K562 (cell line): Measurements from ENCODE around the gene TULP1. TPM values are rescaled to one million over a fixed set of nuclear protein-coding genes. Genes with fewer than 3 reads are reported as not detected.

Source experiments
- CCNT2 ChIP-seq: IDR thresholded peaks from 2 replicates; pipeline ENCODE4 v1.6.1; 2011; ENCODE audit warnings: borderline replicate concordance, low read depth, mild to moderate bottlenecking, moderate library complexity, mixed read lengths, low read length; ENCODE audit not compliant: insufficient read length; ENCODE audit errors: extremely low read depth
- EP400 ChIP-seq: fragments of 450-650 bp; IDR thresholded peaks from 2 replicates; pipeline ENCODE4 v1.6.1; 2017; ENCODE audit warnings: antibody characterized with exemption, mild to moderate bottlenecking, moderate library complexity
- FOXJ2 ChIP-seq: fragments of 200-800 bp; sonication (Bioruptor generic); IDR thresholded peaks from 2 replicates; pipeline ENCODE4 v1.6.1; 2016; ENCODE audit warnings: missing genetic modification characterization, missing compliant biosample characterization
- KAT2B ChIP-seq: IDR thresholded peaks from one replicate; pipeline ENCODE4 v1.6.1; 2012; ENCODE audit warnings: low read depth, mild to moderate bottlenecking, control low read depth, inconsistent platforms, low read length, moderate library complexity
- KDM1A ChIP-seq, 2 experiments: fragments of 450-650 bp; IDR thresholded peaks; 2 replicates each; pipeline ENCODE4 v1.6.1; 2016; ENCODE audit warnings: mild to moderate bottlenecking in 2 of 2
- MYC ChIP-seq, 2 experiments: fragments of 250-450 bp in 1 of 2; sonication (Bioruptor Pico) in 1 of 2; IDR thresholded peaks; 2 replicates each; pipeline versions ENCODE4 v1.5.1 to v1.6.1; 2012 to 2021; ENCODE audit warnings: low read depth in 2 of 2, borderline replicate concordance in 1 of 2, improper control_type of control experiment in 1 of 2, low read length in 1 of 2, mild to moderate bottlenecking in 1 of 2, moderate library complexity in 1 of 2
- NCOA4 ChIP-seq: fragments of 450-650 bp; IDR thresholded peaks from 2 replicates; pipeline ENCODE4 v1.6.1; 2018; ENCODE audit warnings: mild to moderate bottlenecking; ENCODE audit not compliant: partially characterized antibody
- NFE2 ChIP-seq: IDR thresholded peaks from 2 replicates; pipeline ENCODE4 v1.6.1; 2014; ENCODE audit warnings: antibody characterized with exemption, low read depth
- NFE2L1 ChIP-seq: fragments of 450-650 bp; IDR thresholded peaks from 2 replicates; pipeline ENCODE4 v1.6.1; 2016; ENCODE audit warnings: missing genetic modification characterization, low read depth, mild to moderate bottlenecking, missing compliant biosample characterization, moderate library complexity, borderline replicate concordance
- NFRKB ChIP-seq: fragments of 450-650 bp; IDR thresholded peaks from 2 replicates; pipeline ENCODE4 v1.6.1; 2016; ENCODE audit warnings: low read depth
- POLR2B ChIP-seq: fragments of 450-650 bp; IDR thresholded peaks from 2 replicates; pipeline ENCODE4 v1.6.1; 2018; ENCODE audit warnings: low read depth; ENCODE audit not compliant: partially characterized antibody
- PPARD ChIP-seq: fragments of 250-450 bp; sonication (Bioruptor Pico); IDR thresholded peaks from 2 replicates; pipeline ENCODE4 v1.8.0; 2022; ENCODE audit warnings: inconsistent platforms, mild to moderate bottlenecking, moderate library complexity
- SNRNP70 ChIP-seq: fragments of 200-400 bp; formaldehyde crosslinking; optimal IDR thresholded peaks from 2 replicates; pipeline ENCODE3; 2017; ENCODE audit warnings: low read depth, low read length
- THRA ChIP-seq: fragments of 450-650 bp; IDR thresholded peaks from 2 replicates; pipeline ENCODE4 v1.6.1; 2017; ENCODE audit warnings: mild to moderate bottlenecking, moderate library complexity
- USF2 ChIP-seq: sonication (generic); formaldehyde crosslinking; IDR thresholded peaks from 2 replicates; pipeline ENCODE4 v1.5.0; 2020; ENCODE audit warnings: missing genetic modification reagents
- ZBTB33 ChIP-seq: sonication (generic); formaldehyde crosslinking; IDR thresholded peaks from 2 replicates; pipeline ENCODE4 v1.8.1; 2023; ENCODE audit warnings: mild to moderate bottlenecking, missing genetic modification reagents
- ZC3H4 ChIP-seq: sonication (generic); formaldehyde crosslinking; IDR thresholded peaks from 2 replicates; pipeline ENCODE4 v1.9.0; 2021; ENCODE audit warnings: missing genetic modification reagents, borderline replicate concordance
- ZNF41 ChIP-seq: fragments of 250-450 bp; sonication (Bioruptor Pico); conservative IDR thresholded peaks from 2 replicates; pipeline ENCODE4 v1.4.0; 2020; ENCODE audit warnings: mild to moderate bottlenecking
- polyA plus RNA-seq, 8 experiments: library from polyadenylated mRNA; depleted of rRNA in 4 of 8; stranded (reverse) in 5 of 8; unstranded in 3 of 8; fragments of >200 nt; fragmentation: Nextera tagmentation in 2 of 8; fragmentation: Illumina TruSeq in 1 of 8; extraction: Ambion mirVana in 2 of 8; extraction: Trizol in 1 of 8; gene quantifications; 2 replicates each; pipeline versions ENCODE4 v1.2.1 to v1.2.3, GENCODE V29; 2011 to 2014; ENCODE audit warnings: inconsistent platforms in 1 of 8, missing spikeins in 1 of 8
- total RNA-seq, 7 experiments: library from RNA; depleted of rRNA in 6 of 7; stranded (reverse); fragments of >200 nt in 6 of 7; fragmentation: Illumina TruSeq in 2 of 7; extraction: Trizol in 2 of 7; gene quantifications; 2 replicates each; pipeline versions ENCODE4 v1.2.1 to v1.2.3, GENCODE V29; 2011 to 2021; ENCODE audit warnings: low replicate concordance in 1 of 7
- TF ChIP-seq, protein P1 (sequence below): IDR thresholded peaks from 2 replicates; pipeline ENCODE4 v1.6.1; 2011; ENCODE audit not compliant: insufficient read length; ENCODE audit errors: extremely low read depth
- TF ChIP-seq, protein P2 (sequence below): sonication (generic); formaldehyde crosslinking; IDR thresholded peaks from 2 replicates; pipeline ENCODE4 v1.8.1; 2022; ENCODE audit warnings: missing genetic modification reagents
- TF ChIP-seq, protein P3 (sequence below): fragments of 250-450 bp; sonication (Bioruptor Pico); IDR thresholded peaks from 2 replicates; pipeline ENCODE4 v1.9.0; 2021; ENCODE audit warnings: mild to moderate bottlenecking

TULP1 gene
- total and polyA plus RNA-seq, 9 of the 15 experiments (the other 6 are each of a cell fraction or from before 2014, with no cell fraction given) = 0.06 to 0.17 (median 0.09) TPM; not detected in 6

DNA sequence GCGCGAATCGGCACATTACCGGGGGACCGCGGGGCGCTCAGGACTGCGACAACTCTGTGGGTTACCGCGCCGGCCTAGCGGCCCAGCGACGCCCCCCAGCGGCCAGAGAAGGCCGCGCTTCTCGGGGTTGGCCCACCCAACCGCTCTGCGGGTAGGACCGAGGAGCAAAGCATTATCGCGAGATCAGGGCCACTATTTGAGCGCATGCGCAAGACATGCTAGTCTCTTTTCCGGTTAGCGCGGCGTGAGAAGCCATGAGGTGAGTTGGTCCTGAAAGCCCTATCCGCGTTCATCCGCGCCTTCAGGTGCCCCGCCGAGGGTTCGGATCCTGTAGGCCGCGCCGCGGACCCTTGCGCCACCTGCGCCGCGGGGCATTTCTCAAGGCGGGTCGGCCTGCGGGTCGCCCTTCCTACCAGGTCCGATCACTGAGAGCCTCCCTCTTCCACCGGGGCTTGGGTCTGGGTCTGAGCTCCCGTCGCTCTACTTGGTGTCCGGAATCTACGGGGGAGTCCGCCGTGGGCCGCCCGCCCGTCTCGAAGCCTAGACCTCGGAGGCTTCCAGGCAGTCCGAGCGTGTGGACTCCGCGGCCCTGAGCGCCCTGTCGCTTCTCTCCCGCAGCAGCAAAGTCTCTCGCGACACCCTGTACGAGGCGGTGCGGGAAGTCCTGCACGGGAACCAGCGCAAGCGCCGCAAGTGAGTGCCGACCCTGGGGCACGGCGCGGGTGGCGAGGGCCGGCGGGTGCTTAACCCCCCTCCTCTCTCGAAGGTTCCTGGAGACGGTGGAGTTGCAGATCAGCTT, 44.3 kb downstream of the TULP1 start, which contains the start of gene RPL10A (continued):
- TF ChIP-seq ZBTB33 (CRISPR knock-in tag) (no peak; the same call in 1 of the 2 replicates), PPARD (CRISPR knock-in tag) (no peak), USF2 (CRISPR knock-in tag) (no peak), SNRNP70 (peak; percentile 82), NFE2L1 (tag) (no peak), NCOA4 (no peak), MYC (IDR thresholded peaks at IDR 0.05; ENCODE audit: low read depth, low read length) (peak; percentile 100), MYC (CRISPR knock-in tag; IDR thresholded peaks at IDR 0.05; ENCODE audit: borderline replicate concordance, low read depth) (peak; percentile 100), ZNF41 (CRISPR knock-in tag) (peak; percentile 62; the same call in 1 of the 2 replicates), CCNT2 (peak; percentile 87), POLR2B (peak; percentile 99), NFE2 (no peak; the same call in 1 of the 2 replicates), KAT2B (no peak), ZC3H4 (CRISPR knock-in tag) (peak; percentile 93), EP400 (peak; percentile 100), FOXJ2 (tag) (no peak), THRA (no peak), NFRKB (peak; percentile 92), KDM1A (IDR thresholded peaks at IDR 0.05) (no peak)
- TF ChIP-seq, protein P1, sequence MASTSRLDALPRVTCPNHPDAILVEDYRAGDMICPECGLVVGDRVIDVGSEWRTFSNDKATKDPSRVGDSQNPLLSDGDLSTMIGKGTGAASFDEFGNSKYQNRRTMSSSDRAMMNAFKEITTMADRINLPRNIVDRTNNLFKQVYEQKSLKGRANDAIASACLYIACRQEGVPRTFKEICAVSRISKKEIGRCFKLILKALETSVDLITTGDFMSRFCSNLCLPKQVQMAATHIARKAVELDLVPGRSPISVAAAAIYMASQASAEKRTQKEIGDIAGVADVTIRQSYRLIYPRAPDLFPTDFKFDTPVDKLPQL = peak; percentile 82
- TF ChIP-seq, protein P2, sequence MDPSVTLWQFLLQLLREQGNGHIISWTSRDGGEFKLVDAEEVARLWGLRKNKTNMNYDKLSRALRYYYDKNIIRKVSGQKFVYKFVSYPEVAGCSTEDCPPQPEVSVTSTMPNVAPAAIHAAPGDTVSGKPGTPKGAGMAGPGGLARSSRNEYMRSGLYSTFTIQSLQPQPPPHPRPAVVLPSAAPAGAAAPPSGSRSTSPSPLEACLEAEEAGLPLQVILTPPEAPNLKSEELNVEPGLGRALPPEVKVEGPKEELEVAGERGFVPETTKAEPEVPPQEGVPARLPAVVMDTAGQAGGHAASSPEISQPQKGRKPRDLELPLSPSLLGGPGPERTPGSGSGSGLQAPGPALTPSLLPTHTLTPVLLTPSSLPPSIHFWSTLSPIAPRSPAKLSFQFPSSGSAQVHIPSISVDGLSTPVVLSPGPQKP = no peak
- TF ChIP-seq, protein P3, sequence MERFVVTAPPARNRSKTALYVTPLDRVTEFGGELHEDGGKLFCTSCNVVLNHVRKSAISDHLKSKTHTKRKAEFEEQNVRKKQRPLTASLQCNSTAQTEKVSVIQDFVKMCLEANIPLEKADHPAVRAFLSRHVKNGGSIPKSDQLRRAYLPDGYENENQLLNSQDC = peak; percentile 71; the same call in 1 of the 2 replicates
